OCI-LY7 (cell line): ENCODE data around the gene STX12. TPM values are rescaled to one million over a fixed set of nuclear protein-coding genes. Genes with fewer than 3 reads are reported as not detected.

Experiments used
- BruUV-seq: library from RNA; stranded (reverse); fragments of 400-500 nt; replicated peaks from 2 replicates; lab custom pipeline; 2021; lab: Mats Ljungman, UMichigan
- CTCF ChIA-PET: fragments of 300-600 bp; sonication (Branson Sonifier 250); formaldehyde crosslinking; loops from one replicate; lab custom pipeline; 2022; ENCODE audit warnings: antibody characterized with exemption; ENCODE audit not compliant: unreplicated experiment; lab: Charles Lee
- POLR2A ChIA-PET: fragments of 300-600 bp; sonication (Branson Sonifier 250); formaldehyde crosslinking; loops from one replicate; lab custom pipeline; 2022; ENCODE audit warnings: antibody characterized with exemption; lab: Charles Lee
- DNase-seq: peaks from one replicate; pipeline ENCODE4 v3.0.0-alpha.2; 2015; ENCODE audit warnings: low spot score
- H2AFZ ChIP-seq: fragments of 200-600 bp; sonication (generic), shearing (Covaris generic); 2 replicates; pipeline ENCODE4 v1.6.1; 2014; ENCODE audit warnings: mild to moderate bottlenecking, antibody characterized with exemption, low read length, moderate library complexity
- H3K27ac ChIP-seq: fragments of 200-600 bp; sonication (generic); 2 replicates; pipeline ENCODE4 v1.5.1; 2014; ENCODE audit warnings: mixed run types, low read depth, mild to moderate bottlenecking, moderate library complexity, low read length, inconsistent platforms; ENCODE audit not compliant: poor library complexity, severe bottlenecking
- H3K36me3 ChIP-seq: fragments of 200-600 bp; sonication (generic); 2 replicates; pipeline ENCODE4 v1.6.1; 2014; ENCODE audit warnings: mild to moderate bottlenecking, antibody characterized with exemption, low read length, moderate library complexity, mixed read lengths; ENCODE audit not compliant: insufficient read depth
- H3K4me1 ChIP-seq: fragments of 200-600 bp; sonication (generic); 2 replicates; pipeline ENCODE4 v1.5.1; 2014; ENCODE audit warnings: mild to moderate bottlenecking, low read length; ENCODE audit not compliant: insufficient read depth, poor library complexity, severe bottlenecking
- H3K4me2 ChIP-seq: fragments of 200-600 bp; sonication (generic); 2 replicates; pipeline ENCODE4 v1.6.1; 2014; ENCODE audit warnings: mild to moderate bottlenecking, low read length
- H3K4me3 ChIP-seq: fragments of 200-600 bp; sonication (generic); 2 replicates; pipeline ENCODE4 v1.5.1; 2014; ENCODE audit warnings: mild to moderate bottlenecking, low read depth, low read length; ENCODE audit not compliant: poor library complexity, severe bottlenecking
- H3K79me2 ChIP-seq: fragments of 200-600 bp; sonication (generic); 2 replicates; pipeline ENCODE4 v1.6.1; 2016; ENCODE audit warnings: low read depth, mild to moderate bottlenecking, low read length, moderate library complexity, mixed read lengths; ENCODE audit not compliant: insufficient read depth
- H3K9me2 ChIP-seq: fragments of 200-600 bp; sonication (generic); 2 replicates; pipeline ENCODE4 v1.6.1; 2016; ENCODE audit warnings: mild to moderate bottlenecking, low read length, mixed read lengths; ENCODE audit not compliant: insufficient read depth
- H3K9me3 ChIP-seq: fragments of 200-600 bp; sonication (generic); 2 replicates; pipeline ENCODE4 v1.6.1; 2014; ENCODE audit warnings: mild to moderate bottlenecking, mixed run types, low read length, mixed read lengths
- H4K20me1 ChIP-seq: fragments of 200-600 bp; sonication (generic); 2 replicates; pipeline ENCODE4 v1.6.1; 2014; ENCODE audit warnings: mild to moderate bottlenecking, antibody characterized with exemption, low read length, moderate library complexity, mixed read lengths; ENCODE audit not compliant: insufficient read depth
- EZH2phosphoT487 ChIP-seq: fragments of 200-600 bp; sonication (generic); IDR thresholded peaks from 2 replicates; pipeline ENCODE4 v1.6.1; 2018; ENCODE audit warnings: low read depth, borderline replicate concordance, mild to moderate bottlenecking, mixed run types, antibody characterized with exemption, low read length, moderate library complexity, mixed read lengths
- intact Hi-C: fragments of 100-400 bp; cut with micrococcal nuclease; formaldehyde crosslinking; loops from one replicate; pipeline ENCODE4 v1.10.0; 2022; ENCODE audit not compliant: unreplicated experiment
- total RNA-seq, 2 experiments: library from RNA; depleted of rRNA in 1 of 2; stranded (reverse); fragments of >200 nt in 1 of 2; shearing (Covaris generic) in 1 of 2; gene quantifications; 2 replicates each; pipeline ENCODE4 v1.2.3, GENCODE V29; 2014 to 2022
- TF ChIP-seq, protein P1 (sequence below): fragments of 200-600 bp; sonication (generic); conservative IDR thresholded peaks from 2 replicates; pipeline ENCODE4 v1.5.1; 2014; ENCODE audit warnings: mild to moderate bottlenecking, antibody characterized with exemption, low read length, moderate library complexity, mixed read lengths

The STX12 gene
- total RNA-seq, 2 experiments from 2014 or later = 17.2 to 30.1 TPM

DNA sequence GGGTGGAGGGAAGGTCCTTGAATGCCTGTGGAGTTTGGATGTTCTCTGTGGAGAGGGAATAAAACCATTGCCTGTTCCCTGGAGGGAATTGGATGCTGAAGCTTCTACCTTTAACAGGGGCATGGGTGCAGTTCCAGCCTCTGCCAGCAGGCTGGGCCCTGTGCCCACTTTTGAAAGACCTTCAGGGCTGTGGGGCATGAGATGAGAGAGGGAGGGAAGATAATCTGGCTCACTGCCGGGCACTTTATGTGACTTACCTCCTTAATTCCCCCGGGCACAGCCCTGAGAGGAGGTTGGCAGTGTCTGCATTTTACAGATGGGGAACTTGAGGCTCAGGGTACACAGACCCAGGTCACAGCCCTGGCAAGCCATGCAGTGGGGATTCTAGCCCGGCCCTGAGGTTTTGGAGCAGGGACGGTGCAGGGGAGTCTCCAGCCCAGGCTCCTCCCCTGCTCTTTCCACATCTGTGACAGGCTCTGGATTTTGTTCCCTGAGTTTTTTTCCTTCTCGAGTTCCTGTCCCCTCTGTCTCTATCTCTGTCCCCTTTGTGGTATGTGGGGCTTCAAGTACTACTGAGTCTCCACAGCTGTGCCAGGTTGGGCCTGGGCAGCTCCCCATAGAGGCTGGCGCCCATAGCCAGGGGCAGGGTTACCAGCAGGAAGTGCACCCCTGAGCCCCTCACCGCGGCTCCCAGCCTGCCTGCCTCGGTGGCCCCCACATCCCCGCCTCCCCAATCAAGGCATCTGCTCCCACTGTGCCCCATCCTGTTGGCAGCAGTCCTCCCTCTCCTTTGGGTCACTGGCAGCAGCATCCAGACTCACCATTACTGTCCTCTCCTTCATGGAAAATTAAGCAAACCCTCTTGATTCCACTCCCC, 85.3 kb downstream of the STX12 start:
- POLR2A ChIA-PET = no interaction called here
- Histone ChIP-seq H3K27ac (no peak overlapping the region), H4K20me1 (no peaks in the 10 kb centered on the region), H3K4me2 (no peak overlapping the region), H3K36me3 (peaks cover 6% of the 10 kb centered on the region; the same call in 1 of the 2 replicates), H3K9me3 (no peaks in the 10 kb centered on the region), H3K9me2 (no peaks in the 10 kb centered on the region), H2AFZ (no peak overlapping the region), H3K79me2 (no peaks in the 10 kb centered on the region), H3K4me3 (no peak overlapping the region), H3K4me1 (peaks cover 11% of the 10 kb centered on the region)
- peak; percentile 80 for DNase-seq
- BruUV-seq = no TSS peak
- TF ChIP-seq, protein P1, sequence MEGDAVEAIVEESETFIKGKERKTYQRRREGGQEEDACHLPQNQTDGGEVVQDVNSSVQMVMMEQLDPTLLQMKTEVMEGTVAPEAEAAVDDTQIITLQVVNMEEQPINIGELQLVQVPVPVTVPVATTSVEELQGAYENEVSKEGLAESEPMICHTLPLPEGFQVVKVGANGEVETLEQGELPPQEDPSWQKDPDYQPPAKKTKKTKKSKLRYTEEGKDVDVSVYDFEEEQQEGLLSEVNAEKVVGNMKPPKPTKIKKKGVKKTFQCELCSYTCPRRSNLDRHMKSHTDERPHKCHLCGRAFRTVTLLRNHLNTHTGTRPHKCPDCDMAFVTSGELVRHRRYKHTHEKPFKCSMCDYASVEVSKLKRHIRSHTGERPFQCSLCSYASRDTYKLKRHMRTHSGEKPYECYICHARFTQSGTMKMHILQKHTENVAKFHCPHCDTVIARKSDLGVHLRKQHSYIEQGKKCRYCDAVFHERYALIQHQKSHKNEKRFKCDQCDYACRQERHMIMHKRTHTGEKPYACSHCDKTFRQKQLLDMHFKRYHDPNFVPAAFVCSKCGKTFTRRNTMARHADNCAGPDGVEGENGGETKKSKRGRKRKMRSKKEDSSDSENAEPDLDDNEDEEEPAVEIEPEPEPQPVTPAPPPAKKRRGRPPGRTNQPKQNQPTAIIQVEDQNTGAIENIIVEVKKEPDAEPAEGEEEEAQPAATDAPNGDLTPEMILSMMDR = peak; percentile 97
- no peak for TF ChIP-seq EZH2phosphoT487
- CTCF ChIA-PET = no interaction called here
- intact Hi-C loops = loop anchor here (1.0 to 5.0 kb wide), 5 partner anchors 33 to 350 kb away; partner anchors contain the start of gene SMPDL3B

DNA sequence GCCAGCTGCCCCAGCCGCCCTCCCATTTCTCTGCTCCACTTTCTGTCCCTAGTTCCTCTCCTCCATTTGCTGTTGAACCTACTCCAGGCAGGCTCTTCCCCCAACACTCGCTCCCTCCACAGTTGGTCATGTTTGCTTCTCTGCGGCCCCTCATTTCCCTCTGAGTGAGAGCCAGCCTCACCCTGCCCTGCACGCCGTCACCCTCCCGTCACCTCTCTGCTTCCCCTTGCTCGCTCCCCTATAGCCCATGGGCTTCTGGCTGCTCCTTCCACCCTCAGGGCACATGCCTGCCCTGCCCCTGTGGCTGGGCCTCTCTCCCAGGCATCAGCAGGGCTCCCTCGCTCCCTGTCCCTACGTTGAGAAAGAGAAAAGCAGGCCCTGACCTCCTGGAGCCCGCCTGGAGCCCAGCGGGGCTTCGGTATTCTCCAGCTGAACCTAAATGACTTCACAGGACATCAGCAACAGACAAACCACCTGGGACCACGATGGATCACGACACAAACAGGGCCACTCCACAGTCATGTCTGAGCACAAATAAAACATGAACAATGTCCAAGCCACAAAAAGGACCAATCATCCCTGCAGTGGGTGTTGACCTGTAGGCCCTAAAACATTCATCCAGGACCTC, 86.0 kb downstream of the STX12 start:
- no peak for TF ChIP-seq EZH2phosphoT487
- TF ChIP-seq, protein P1 = no peak
- H2AFZ ChIP-seq = no peak overlapping the region
- no peak overlapping the region for H3K27ac ChIP-seq
- H3K4me3 ChIP-seq = no peak overlapping the region
- ChIA-PET POLR2A (no interaction called here), CTCF (no interaction called here)
- H3K4me1 ChIP-seq = peaks cover 18% of the 10 kb centered on the region
- H3K79me2 ChIP-seq = no peaks in the 10 kb centered on the region
- BruUV-seq = no TSS peak
- peaks cover 6% of the 10 kb centered on the region; the same call in 1 of the 2 replicates for H3K36me3 ChIP-seq
- no peak overlapping the region for H3K4me2 ChIP-seq
- no peaks in the 10 kb centered on the region for H3K9me2 ChIP-seq
- no peak for DNase-seq
- no peaks in the 10 kb centered on the region for H4K20me1 ChIP-seq
- intact Hi-C loops = loop anchor here (1.0 to 5.0 kb wide), 5 partner anchors 32 to 350 kb away; partner anchors contain the start of gene SMPDL3B
- H3K9me3 ChIP-seq = no peaks in the 10 kb centered on the region
